H1 (cell line): ENCODE data around the gene CCR2. TPM values are rescaled to one million over a fixed set of nuclear protein-coding genes. Genes with fewer than 3 reads are reported as not detected.

Source experiments
- BCL11A ChIP-seq, 2 experiments: IDR thresholded peaks; one replicate each; pipeline ENCODE4 v1.6.1; 2011; ENCODE audit warnings: low read depth in 2 of 2, low read length in 2 of 2, mild to moderate bottlenecking in 2 of 2
- CHD1 ChIP-seq: IDR thresholded peaks from 2 replicates; pipeline ENCODE4 v1.6.1; 2012; ENCODE audit warnings: low read depth, low read length, improper control_type of control experiment
- CHD7 ChIP-seq: fragments of 300-600 bp; sonication (generic); IDR thresholded peaks from 2 replicates; pipeline ENCODE4 v1.7.1; 2012; ENCODE audit warnings: low read length, moderate library complexity, mild to moderate bottlenecking, inconsistent platforms; ENCODE audit not compliant: insufficient replicate concordance
- EP300 ChIP-seq, 2 experiments: IDR thresholded peaks; 1 replicate in 1 of 2; 2 replicates in 1 of 2; pipeline ENCODE4 v1.6.1; 2011 to 2012; ENCODE audit warnings: low read depth in 2 of 2, low read length in 2 of 2, mild to moderate bottlenecking in 2 of 2, borderline replicate concordance in 1 of 2, inconsistent platforms in 1 of 2, moderate library complexity in 1 of 2
- POU5F1 ChIP-seq: IDR thresholded peaks from 2 replicates; pipeline ENCODE4 v1.6.1; 2011; ENCODE audit warnings: low read depth, mild to moderate bottlenecking, low read length, moderate library complexity
- RNF2 ChIP-seq: fragments of 200-900, 300-1000 bp; sonication (generic); IDR thresholded peaks from 2 replicates; pipeline ENCODE4 v1.7.1; 2016; ENCODE audit warnings: borderline replicate concordance, low read depth, mild to moderate bottlenecking, antibody characterized with exemption, low read length; ENCODE audit not compliant: poor library complexity, severe bottlenecking; ENCODE audit errors: missing control alignments
- SIX5 ChIP-seq: IDR thresholded peaks from 2 replicates; pipeline ENCODE4 v1.6.1; 2011; ENCODE audit warnings: mild to moderate bottlenecking, low read depth, low read length
- SP4 ChIP-seq: IDR thresholded peaks from 2 replicates; pipeline ENCODE4 v1.6.1; 2012; ENCODE audit warnings: low read length, inconsistent platforms
- SRF ChIP-seq: IDR thresholded peaks from 2 replicates; pipeline ENCODE4 v1.6.1; 2011; ENCODE audit warnings: mild to moderate bottlenecking, low read depth, low read length, moderate library complexity
- TAF7 ChIP-seq: optimal IDR thresholded peaks from 2 replicates; pipeline ENCODE3; 2011; ENCODE audit warnings: low read depth, mild to moderate bottlenecking, inconsistent platforms, low read length, moderate library complexity, borderline replicate concordance
- polyA plus RNA-seq, 7 experiments: library from polyadenylated mRNA; depleted of rRNA in 3 of 7; stranded (reverse) in 5 of 7; unstranded in 2 of 7; fragments of >200 nt in 5 of 7; fragments of 200-250 nt in 2 of 7; gene quantifications; 1 replicate in 5 of 7; 2 replicates in 1 of 7; 4 replicates in 1 of 7; pipeline versions ENCODE4 v1.2.1 to v1.2.3, GENCODE V29; 2011 to 2013; ENCODE audit warnings: missing spikeins in 2 of 7, mixed read lengths in 2 of 7
- total RNA-seq: library from RNA; stranded (reverse); fragmentation: NEBNext Ultra II Directional; extraction: Animal tissue kit (Norgen Biotek cat#: 25700); gene quantifications from 2 replicates; pipeline ENCODE4 v1.2.1, GENCODE V29; 2021
- TF ChIP-seq, protein P1 (sequence below): IDR thresholded peaks from 2 replicates; pipeline ENCODE4 v1.6.1; 2011; ENCODE audit warnings: low read length, improper control_type of control experiment

Gene CCR2
- total and polyA plus RNA-seq, 2 of the 8 experiments (the other 6 are each of a cell fraction or from before 2014, with no cell fraction given), result not detected

DNA sequence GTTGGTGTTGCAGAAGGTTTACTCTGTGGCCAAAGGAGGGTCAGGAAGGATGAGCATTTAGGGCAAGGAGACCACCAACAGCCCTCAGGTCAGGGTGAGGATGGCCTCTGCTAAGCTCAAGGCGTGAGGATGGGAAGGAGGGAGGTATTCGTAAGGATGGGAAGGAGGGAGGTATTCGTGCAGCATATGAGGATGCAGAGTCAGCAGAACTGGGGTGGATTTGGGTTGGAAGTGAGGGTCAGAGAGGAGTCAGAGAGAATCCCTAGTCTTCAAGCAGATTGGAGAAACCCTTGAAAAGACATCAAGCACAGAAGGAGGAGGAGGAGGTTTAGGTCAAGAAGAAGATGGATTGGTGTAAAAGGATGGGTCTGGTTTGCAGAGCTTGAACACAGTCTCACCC is 20.8 kb downstream of the CCR2 start (continued):
- TF ChIP-seq CHD7 (no peak), BCL11A (IDR thresholded peaks at IDR 0.05; ENCODE audit: low read depth in 2 of 2, low read length in 2 of 2) (no peak), CHD1 (no peak), SRF (no peak), SIX5 (no peak), RNF2 (no peak), POU5F1 (no peak), TAF7 (no peak), EP300 (IDR thresholded peaks at IDR 0.05; ENCODE audit: borderline replicate concordance in 1 of 2, low read depth in 2 of 2, low read length in 2 of 2) (no peak), SP4 (no peak)
- TF ChIP-seq, protein P1, sequence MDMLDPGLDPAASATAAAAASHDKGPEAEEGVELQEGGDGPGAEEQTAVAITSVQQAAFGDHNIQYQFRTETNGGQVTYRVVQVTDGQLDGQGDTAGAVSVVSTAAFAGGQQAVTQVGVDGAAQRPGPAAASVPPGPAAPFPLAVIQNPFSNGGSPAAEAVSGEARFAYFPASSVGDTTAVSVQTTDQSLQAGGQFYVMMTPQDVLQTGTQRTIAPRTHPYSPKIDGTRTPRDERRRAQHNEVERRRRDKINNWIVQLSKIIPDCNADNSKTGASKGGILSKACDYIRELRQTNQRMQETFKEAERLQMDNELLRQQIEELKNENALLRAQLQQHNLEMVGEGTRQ, result no peak
